Measurements from ENCODE around the gene HTR2B.
"Not testable (repeated sequence)": the region's sequence is repeated elsewhere in the genome, so short reads cannot be mapped to it uniquely, and the experiment has no call there.

The HTR2B gene

GRCh38 chr2:231117922-231118613 lies 6.8 kb downstream of the HTR2B start:
- no peaks in the 10 kb centered on the region for H3K9me3 Mint-ChIP-seq
- DNase-seq (ENCODE audit: low spot score in 2 of 2) (no peak), ATAC-seq (no peak)
- peaks cover 31% of the 10 kb centered on the region for H3K36me3 Mint-ChIP-seq
- H3K27ac Mint-ChIP-seq, result no peak overlapping the region
- H3K4me1 Mint-ChIP-seq, result no peaks in the 10 kb centered on the region
- H3K4me3 Mint-ChIP-seq, result no peak overlapping the region

- H3K9me3 Mint-ChIP-seq, result no peaks in the 10 kb centered on the region
- no peak overlapping the region for H3K4me3 Mint-ChIP-seq
- H3K4me1 Mint-ChIP-seq, result no peaks in the 10 kb centered on the region
- ATAC-seq (no peak), DNase-seq (ENCODE audit: low spot score in 2 of 2) (no peak)
- H3K36me3 Mint-ChIP-seq, result peaks cover 40% of the 10 kb centered on the region
- no peak overlapping the region for H3K27ac Mint-ChIP-seq
Measured at GRCh38 chr2:231117148-231117547, 7.7 kb downstream of the HTR2B start.

GRCh38 chr2:231115651-231116050 lies 9.2 kb downstream of the HTR2B start:
- ATAC-seq (no peak), DNase-seq (ENCODE audit: low spot score in 2 of 2) (no peak)
- Mint-ChIP-seq H3K9me3 (no peaks in the 10 kb centered on the region), H3K27ac (no peak overlapping the region), H3K4me1 (no peaks in the 10 kb centered on the region), H3K36me3 (peaks cover 52% of the 10 kb centered on the region), H3K4me3 (no peak overlapping the region)

- Mint-ChIP-seq H3K9me3 (no peaks in the 10 kb centered on the region), H3K4me3 (no peak overlapping the region), H3K4me1 (no peaks in the 10 kb centered on the region), H3K27ac (no peak overlapping the region), H3K36me3 (peaks cover 67% of the 10 kb centered on the region)
- ATAC-seq (no peak), DNase-seq (ENCODE audit: low spot score in 2 of 2) (no peak)
Measured at GRCh38 chr2:231113489-231113888, 11.4 kb downstream of the HTR2B start.

GRCh38 chr2:231111987-231112386 lies 12.9 kb downstream of the HTR2B start:
- no peaks in the 10 kb centered on the region for H3K9me3 Mint-ChIP-seq

GRCh38 chr2:231110551-231110950 lies 14.3 kb downstream of the HTR2B start:
- H3K27ac Mint-ChIP-seq, result peak overlapping the region; percentile 5
- H3K9me3 Mint-ChIP-seq, result no peaks in the 10 kb centered on the region
- ATAC-seq (no peak), DNase-seq (ENCODE audit: low spot score in 2 of 2) (no peak)
- no peaks in the 10 kb centered on the region for H3K4me1 Mint-ChIP-seq
- H3K36me3 Mint-ChIP-seq, result peaks cover 73% of the 10 kb centered on the region
- no peak overlapping the region for H3K4me3 Mint-ChIP-seq

More at GRCh38 chr2:231111987-231112386, 12.9 kb downstream of the HTR2B start:
- DNase-seq (ENCODE audit: low spot score in 2 of 2) (no peak), ATAC-seq (no peak)
- Mint-ChIP-seq H3K4me1 (no peaks in the 10 kb centered on the region), H3K4me3 (no peak overlapping the region), H3K27ac (no peak overlapping the region), H3K36me3 (peaks cover 72% of the 10 kb centered on the region)

GRCh38 chr2:231104115-231104713 lies 20.6 kb downstream of the HTR2B start:
- peak in 1 of 2 donors; percentile 57 for DNase-seq (ENCODE audit: low spot score in 2 of 2)
- Mint-ChIP-seq H3K27ac (no peak overlapping the region), H3K9me3 (peaks cover 4% of the 10 kb centered on the region), H3K4me1 (no peaks in the 10 kb centered on the region), H3K36me3 (peaks cover 44% of the 10 kb centered on the region), H3K4me3 (no peak overlapping the region)
- ATAC-seq, result peak; percentile 69

- DNase-seq (ENCODE audit: low spot score in 2 of 2) (no peak), ATAC-seq (no peak)
- Mint-ChIP-seq H3K4me1 (no peaks in the 10 kb centered on the region), H3K36me3 (peaks cover 44% of the 10 kb centered on the region), H3K9me3 (peaks cover 12% of the 10 kb centered on the region), H3K4me3 (no peak overlapping the region), H3K27ac (peak overlapping the region; percentile 24)
Measured at GRCh38 chr2:231102772-231103171, 22.1 kb downstream of the HTR2B start.

- Mint-ChIP-seq H3K36me3 (peaks cover 51% of the 10 kb centered on the region), H3K4me3 (no peak overlapping the region), H3K27ac (no peak overlapping the region), H3K9me3 (peaks cover 12% of the 10 kb centered on the region), H3K4me1 (no peaks in the 10 kb centered on the region)
- ATAC-seq, result no peak
- DNase-seq (ENCODE audit: low spot score in 2 of 2), result no peak
Measured at GRCh38 chr2:231100990-231101389, 23.9 kb downstream of the HTR2B start.

GRCh38 chr2:231100321-231100720 lies 24.5 kb downstream of the HTR2B start:
- not testable (repeated sequence) for H3K4me1 Mint-ChIP-seq
- H3K36me3 Mint-ChIP-seq, result peaks cover 51% of the 10 kb centered on the region

GRCh38 chr2:231099918-231100317 lies 24.9 kb downstream of the HTR2B start:
- Mint-ChIP-seq H3K9me3 (peaks cover 12% of the 10 kb centered on the region), H3K27ac (no peak overlapping the region), H3K4me3 (no peak overlapping the region), H3K4me1 (no peaks in the 10 kb centered on the region), H3K36me3 (peaks cover 49% of the 10 kb centered on the region)
- no peak for ATAC-seq
- no peak for DNase-seq (ENCODE audit: low spot score in 2 of 2)

More at GRCh38 chr2:231100321-231100720, 24.5 kb downstream of the HTR2B start:
- H3K27ac Mint-ChIP-seq; DNase-seq (ENCODE audit: low spot score in 2 of 2); ATAC-seq; H3K4me3 Mint-ChIP-seq: not testable (repeated sequence)
- peaks cover 12% of the 10 kb centered on the region for H3K9me3 Mint-ChIP-seq

- Mint-ChIP-seq H3K36me3 (peaks cover 71% of the 10 kb centered on the region), H3K27ac (no peak overlapping the region), H3K4me1 (no peaks in the 10 kb centered on the region), H3K4me3 (no peak overlapping the region), H3K9me3 (peaks cover 8% of the 10 kb centered on the region)
- ATAC-seq (no peak), DNase-seq (ENCODE audit: low spot score in 2 of 2) (no peak)
Measured at GRCh38 chr2:231094736-231095346, 30.0 kb downstream of the HTR2B start.

GRCh38 chr2:231093933-231094332 lies 30.9 kb downstream of the HTR2B start:
- H3K4me1 Mint-ChIP-seq, result no peaks in the 10 kb centered on the region
- H3K9me3 Mint-ChIP-seq, result peaks cover 6% of the 10 kb centered on the region
- H3K27ac Mint-ChIP-seq, result no peak overlapping the region

GRCh38 chr2:231088754-231089153 lies 36.1 kb downstream of the HTR2B start:
- no peaks in the 10 kb centered on the region for H3K4me1 Mint-ChIP-seq
- H3K36me3 Mint-ChIP-seq, result peaks cover 90% of the 10 kb centered on the region
- H3K4me3 Mint-ChIP-seq, result no peak overlapping the region
- DNase-seq (ENCODE audit: low spot score in 2 of 2) (no peak), ATAC-seq (no peak)
- H3K9me3 Mint-ChIP-seq, result no peaks in the 10 kb centered on the region
- peak overlapping the region; percentile 5 for H3K27ac Mint-ChIP-seq

More at GRCh38 chr2:231093933-231094332, 30.9 kb downstream of the HTR2B start:
- H3K4me3 Mint-ChIP-seq, result no peak overlapping the region
- peaks cover 74% of the 10 kb centered on the region for H3K36me3 Mint-ChIP-seq
- DNase-seq (ENCODE audit: low spot score in 2 of 2), result no peak
- no peak for ATAC-seq

GRCh38 chr2:231084565-231084964 lies 40.3 kb downstream of the HTR2B start:
- Mint-ChIP-seq H3K9me3 (no peaks in the 10 kb centered on the region), H3K27ac (no peak overlapping the region), H3K36me3 (peaks cover 99% of the 10 kb centered on the region), H3K4me3 (no peak overlapping the region), H3K4me1 (no peaks in the 10 kb centered on the region)
- ATAC-seq, result no peak
- DNase-seq (ENCODE audit: low spot score in 2 of 2), result no peak

All from stimulated activated effector memory CD8-positive, alpha-beta T cell treated with anti-CD3 and anti-CD28 coated beads, Interleukin-12 subunit alpha, Interleukin-12 subunit beta, amount 100 ng/mL, for 72 hours (primary cell).